ENCODE measurements around the gene PCDH15. TPM values are rescaled to one million over a fixed set of nuclear protein-coding genes. Genes with fewer than 3 reads are reported as not detected.

The PCDH15 gene
- total RNA-seq, 1 experiment from 2014 or later = 0.61 TPM

- Histone ChIP-seq H2BK20ac (ENCODE audit: low read depth, low read length, poor library complexity, severe bottlenecking) (no peak overlapping the region), H3K14ac (ENCODE audit: insufficient read depth, low read length) (no peak overlapping the region), H4K91ac (ENCODE audit: insufficient read length, low read depth, low read length) (no peak overlapping the region), H3K27me3 (ENCODE audit: insufficient read depth, low read length) (no peaks in the 10 kb centered on the region), H3K4me2 (ENCODE audit: insufficient read depth, insufficient read length, low read length) (no peak overlapping the region), H3K23ac (ENCODE audit: insufficient read length, low read depth, low read length) (no peak overlapping the region), H3K23me2 (ENCODE audit: insufficient read length, low read depth, low read length, poor library complexity, severe bottlenecking) (no peaks in the 10 kb centered on the region), H3K4me1 (ENCODE audit: insufficient read depth, low read length) (no peaks in the 10 kb centered on the region), H2BK12ac (ENCODE audit: insufficient read length, low read depth, low read length) (no peak overlapping the region), H2AK5ac (ENCODE audit: insufficient read length, low read length) (no peak overlapping the region), H2BK5ac (ENCODE audit: insufficient read length, low read length) (no peak overlapping the region), H2AFZ (ENCODE audit: low read length) (no peak overlapping the region), H2BK15ac (ENCODE audit: low read depth, low read length) (no peak overlapping the region), H3K4ac (ENCODE audit: low read depth, low read length) (no peak overlapping the region), H3K79me1 (ENCODE audit: insufficient read depth, low read depth, low read length, poor library complexity, severe bottlenecking) (no peaks in the 10 kb centered on the region), H4K8ac (replicated peaks; ENCODE audit: insufficient read length, low read depth, low read length) (no peak overlapping the region), H2BK120ac (ENCODE audit: low read depth, low read length, poor library complexity, severe bottlenecking) (no peak overlapping the region), H3K9ac (ENCODE audit: extremely low read depth, insufficient read length, low read length) (no peak overlapping the region), H3K18ac (ENCODE audit: insufficient read length, low read depth, low read length) (no peak overlapping the region), H3T11ph (ENCODE audit: low read length) (no peak overlapping the region), H4K5ac (ENCODE audit: insufficient read length, low read depth, low read length) (no peak overlapping the region), H3K27ac (ENCODE audit: insufficient read length, low read depth, low read length) (no peak overlapping the region), H3K56ac (ENCODE audit: insufficient read length, low read depth, low read length) (no peak overlapping the region), H3K9me3 (ENCODE audit: control insufficient read depth, low read depth, low read length) (no peaks in the 10 kb centered on the region), H4K20me1 (ENCODE audit: control insufficient read depth, insufficient read depth, insufficient read length) (no peaks in the 10 kb centered on the region), H3K79me2 (ENCODE audit: insufficient read depth, low read length) (no peaks in the 10 kb centered on the region)
- Mint-ChIP-seq H3K36me3 (ENCODE audit: insufficient read depth in 1 of 3, low read depth in 3 of 3) (no peaks in the 10 kb centered on the region; a peak in 1 of 7 replicates), H3K27ac (no peak overlapping the region), H3K9me3 (no peaks in the 10 kb centered on the region), H3K4me3 (no peak overlapping the region), H3K27me3 (ENCODE audit: low read depth) (no peaks in the 10 kb centered on the region), H3K4me1 (peaks cover 6 to 7% of the 10 kb centered on the region in 2 experiments; a peak in 3 of 4 replicates)
- TF ChIP-seq CTCF (conservative IDR thresholded peaks at IDR 0.05) = no peak
- no peak for DNase-seq
- WGBS (ENCODE audit: extremely low coverage, insufficient read length, low lambda C conversion rate) = no CpG with 5 or more reads among the region's 15 CpGs
Observed at GRCh38 chr10:53827261-53827660, 973.8 kb downstream of the PCDH15 start.

Measured in H9 (cell line).